Esophagus muscularis mucosa (tissue), 4 donors: ENCODE results near the gene FAM13A.

Source experiments
- EP300 ChIP-seq: sonication (generic); formaldehyde crosslinking; IDR thresholded peaks from one replicate; pipeline ENCODE4 v1.6.1; 2017; ENCODE audit warnings: antibody characterized with exemption
- POLR2A ChIP-seq: fragments of 450-650 bp; IDR thresholded peaks from one replicate; pipeline ENCODE4 v1.6.1; 2017; ENCODE audit warnings: antibody characterized with exemption, moderate library complexity, mild to moderate bottlenecking, low read depth
- POLR2AphosphoS5 ChIP-seq, 2 donors: sonication (generic); formaldehyde crosslinking; IDR thresholded peaks; one replicate each; pipeline ENCODE4 v1.6.1; 2017; ENCODE audit warnings: antibody characterized with exemption in 2 of 2
- TF ChIP-seq, protein P1 (sequence below), 3 experiments: fragments of 200-600 bp in 2 of 3; fragments of 450-650 bp in 1 of 3; sonication (generic) in 2 of 3; IDR thresholded peaks; one replicate each; pipeline ENCODE4 v1.5.1; 2017 to 2019; ENCODE audit warnings: antibody characterized with exemption in 3 of 3, mild to moderate bottlenecking in 2 of 3, moderate library complexity in 1 of 3

DNA sequence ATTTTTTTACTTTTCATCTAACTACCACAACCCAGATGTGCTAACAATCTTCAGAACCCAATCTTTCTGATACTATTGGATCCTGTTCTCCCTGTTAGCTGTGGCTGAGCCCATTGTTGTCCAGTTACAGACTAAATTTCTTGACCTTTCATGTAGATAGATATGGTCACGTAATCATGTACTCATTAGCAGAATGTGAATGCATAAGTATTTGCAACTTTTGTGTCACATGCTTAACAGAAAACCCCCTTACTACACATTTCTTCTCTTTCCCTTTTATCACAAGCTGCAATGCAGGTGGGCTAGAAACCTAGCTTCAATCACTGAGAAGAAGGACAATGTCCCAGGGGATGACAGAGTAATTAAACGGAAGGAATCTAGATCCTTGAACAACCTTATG, 13.1 kb upstream of the FAM13A start:
- TF ChIP-seq, protein P1, sequence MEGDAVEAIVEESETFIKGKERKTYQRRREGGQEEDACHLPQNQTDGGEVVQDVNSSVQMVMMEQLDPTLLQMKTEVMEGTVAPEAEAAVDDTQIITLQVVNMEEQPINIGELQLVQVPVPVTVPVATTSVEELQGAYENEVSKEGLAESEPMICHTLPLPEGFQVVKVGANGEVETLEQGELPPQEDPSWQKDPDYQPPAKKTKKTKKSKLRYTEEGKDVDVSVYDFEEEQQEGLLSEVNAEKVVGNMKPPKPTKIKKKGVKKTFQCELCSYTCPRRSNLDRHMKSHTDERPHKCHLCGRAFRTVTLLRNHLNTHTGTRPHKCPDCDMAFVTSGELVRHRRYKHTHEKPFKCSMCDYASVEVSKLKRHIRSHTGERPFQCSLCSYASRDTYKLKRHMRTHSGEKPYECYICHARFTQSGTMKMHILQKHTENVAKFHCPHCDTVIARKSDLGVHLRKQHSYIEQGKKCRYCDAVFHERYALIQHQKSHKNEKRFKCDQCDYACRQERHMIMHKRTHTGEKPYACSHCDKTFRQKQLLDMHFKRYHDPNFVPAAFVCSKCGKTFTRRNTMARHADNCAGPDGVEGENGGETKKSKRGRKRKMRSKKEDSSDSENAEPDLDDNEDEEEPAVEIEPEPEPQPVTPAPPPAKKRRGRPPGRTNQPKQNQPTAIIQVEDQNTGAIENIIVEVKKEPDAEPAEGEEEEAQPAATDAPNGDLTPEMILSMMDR (IDR thresholded peaks at IDR 0.05) = no peak
- TF ChIP-seq POLR2A (no peak), POLR2AphosphoS5 (IDR thresholded peaks at IDR 0.05) (no peak), EP300 (no peak)
